D721Med (cell line): ENCODE results near the gene HS3ST2.

Source experiments
- DNase-seq: peaks from one replicate; pipeline ENCODE4 v3.0.0; 2011; ENCODE audit warnings: low spot score; ENCODE audit not compliant: insufficient read length
- FAIRE-seq: peaks from 2 replicates; lab custom pipeline; 2011; peaks lifted over from hg19 to GRCh38; lab: Jason Lieb, UNC
- TF ChIP-seq, protein P1 (sequence below): IDR thresholded peaks from 2 replicates; pipeline ENCODE4 v1.5.1; 2012; ENCODE audit warnings: mild to moderate bottlenecking, control low read depth; ENCODE audit not compliant: insufficient read depth; ENCODE audit errors: missing control alignments

HS3ST2 gene

DNA sequence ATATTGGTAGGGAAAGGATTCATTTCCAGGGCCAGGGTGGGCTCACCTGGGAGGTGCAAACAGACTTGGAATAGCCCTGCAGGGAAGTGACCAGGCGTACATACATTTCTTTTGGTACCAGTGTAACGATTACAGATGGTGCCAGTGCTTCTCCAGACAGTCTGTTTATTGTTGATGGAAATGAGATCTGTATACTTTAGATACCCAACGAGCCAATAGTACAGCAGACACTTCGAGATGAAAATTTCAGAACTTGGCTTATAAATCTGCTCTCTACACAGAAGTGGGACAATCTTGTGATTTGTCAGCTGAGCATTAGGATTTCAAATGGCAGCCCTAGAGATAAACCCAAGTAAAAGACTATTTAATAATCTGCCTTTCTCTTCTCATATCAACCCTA is 57.9 kb downstream of the HS3ST2 start:
- TF ChIP-seq, protein P1, sequence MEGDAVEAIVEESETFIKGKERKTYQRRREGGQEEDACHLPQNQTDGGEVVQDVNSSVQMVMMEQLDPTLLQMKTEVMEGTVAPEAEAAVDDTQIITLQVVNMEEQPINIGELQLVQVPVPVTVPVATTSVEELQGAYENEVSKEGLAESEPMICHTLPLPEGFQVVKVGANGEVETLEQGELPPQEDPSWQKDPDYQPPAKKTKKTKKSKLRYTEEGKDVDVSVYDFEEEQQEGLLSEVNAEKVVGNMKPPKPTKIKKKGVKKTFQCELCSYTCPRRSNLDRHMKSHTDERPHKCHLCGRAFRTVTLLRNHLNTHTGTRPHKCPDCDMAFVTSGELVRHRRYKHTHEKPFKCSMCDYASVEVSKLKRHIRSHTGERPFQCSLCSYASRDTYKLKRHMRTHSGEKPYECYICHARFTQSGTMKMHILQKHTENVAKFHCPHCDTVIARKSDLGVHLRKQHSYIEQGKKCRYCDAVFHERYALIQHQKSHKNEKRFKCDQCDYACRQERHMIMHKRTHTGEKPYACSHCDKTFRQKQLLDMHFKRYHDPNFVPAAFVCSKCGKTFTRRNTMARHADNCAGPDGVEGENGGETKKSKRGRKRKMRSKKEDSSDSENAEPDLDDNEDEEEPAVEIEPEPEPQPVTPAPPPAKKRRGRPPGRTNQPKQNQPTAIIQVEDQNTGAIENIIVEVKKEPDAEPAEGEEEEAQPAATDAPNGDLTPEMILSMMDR = no peak
- DNase-seq (no peak), FAIRE-seq (no peak)

DNA sequence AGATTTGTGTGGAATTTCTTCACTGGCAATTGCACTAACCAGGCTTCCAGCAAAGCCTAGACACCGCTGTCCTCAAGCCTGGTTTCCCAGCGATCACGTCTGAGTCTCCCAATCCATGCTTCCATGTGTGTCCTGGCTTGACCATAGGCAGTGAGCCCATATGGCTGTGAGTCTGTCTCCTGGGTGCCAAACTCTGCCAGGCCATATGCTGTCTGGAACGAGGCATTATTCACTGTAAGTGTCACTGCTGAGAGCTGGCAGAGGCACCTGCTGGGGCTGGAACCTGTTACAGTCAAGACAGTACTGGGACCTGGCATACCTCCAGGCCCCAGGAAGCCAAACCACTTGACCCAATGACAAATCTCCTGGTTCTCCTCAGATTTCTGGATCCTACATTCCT is 60.4 kb downstream of the HS3ST2 start:
- no peak for FAIRE-seq
- no peak for DNase-seq
- TF ChIP-seq, protein P1 = no peak

DNA sequence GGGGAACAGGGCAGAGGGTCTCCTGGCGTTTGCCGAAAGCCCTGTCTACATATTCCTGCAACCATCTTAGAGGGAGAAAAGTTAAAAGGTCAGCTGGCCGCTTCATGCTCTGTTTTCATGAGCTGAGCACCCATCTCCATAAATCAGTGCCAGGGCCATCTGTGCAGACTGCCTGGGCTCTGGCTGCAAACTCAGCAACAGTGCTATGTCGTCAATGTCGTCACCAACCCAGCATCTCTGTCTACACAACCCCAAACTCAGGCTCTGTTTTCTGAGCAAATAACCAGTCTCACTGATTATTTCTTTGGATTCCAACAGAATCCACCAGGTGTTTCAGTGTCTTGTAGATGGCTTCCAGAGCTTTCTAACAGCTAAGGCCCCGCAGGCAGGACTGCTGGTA is 65.0 kb downstream of the HS3ST2 start:
- TF ChIP-seq, protein P1 = no peak
- FAIRE-seq (no peak), DNase-seq (no peak)

DNA sequence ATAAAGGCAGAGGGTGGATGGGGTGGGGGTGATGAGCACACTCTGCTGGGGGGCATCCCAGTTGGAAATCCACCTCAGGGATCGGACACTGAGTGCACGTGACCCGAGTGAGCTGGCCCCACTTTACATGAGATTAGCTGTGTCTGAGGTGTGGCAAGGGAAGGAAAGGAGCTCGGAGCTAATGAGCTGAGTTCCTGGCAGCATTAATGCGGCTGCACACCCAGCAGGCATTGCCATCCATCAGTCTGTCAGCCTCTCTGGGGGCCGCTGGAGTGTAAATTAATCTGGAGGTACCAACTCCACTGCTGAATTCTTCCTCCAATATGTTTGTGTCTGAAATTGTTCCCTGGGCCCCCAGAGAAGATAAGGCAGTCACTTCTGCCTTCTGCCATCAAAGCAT is 65.5 kb downstream of the HS3ST2 start:
- TF ChIP-seq, protein P1 = no peak
- DNase-seq (no peak), FAIRE-seq (no peak)

DNA sequence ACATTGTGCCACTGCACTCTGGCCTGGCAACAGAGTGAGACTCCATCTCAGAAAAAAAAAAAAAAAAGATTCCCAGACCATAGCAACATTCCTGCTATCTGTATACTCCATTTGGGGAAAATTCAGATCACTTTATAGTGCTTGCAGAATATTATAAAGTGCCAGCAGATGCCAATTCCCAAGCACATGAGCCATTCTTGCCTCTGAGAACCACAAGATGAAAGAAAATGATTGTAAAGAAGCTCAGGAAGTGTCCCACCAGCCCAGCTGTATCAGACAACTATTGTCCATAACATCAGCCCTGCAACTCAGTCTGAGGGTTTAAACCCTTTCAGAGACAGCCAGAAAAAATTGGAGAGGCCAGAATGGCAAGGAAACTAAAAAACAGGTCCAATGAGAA is 69.0 kb downstream of the HS3ST2 start:
- no peak for DNase-seq
- TF ChIP-seq, protein P1 = no peak
- no peak for FAIRE-seq

DNA sequence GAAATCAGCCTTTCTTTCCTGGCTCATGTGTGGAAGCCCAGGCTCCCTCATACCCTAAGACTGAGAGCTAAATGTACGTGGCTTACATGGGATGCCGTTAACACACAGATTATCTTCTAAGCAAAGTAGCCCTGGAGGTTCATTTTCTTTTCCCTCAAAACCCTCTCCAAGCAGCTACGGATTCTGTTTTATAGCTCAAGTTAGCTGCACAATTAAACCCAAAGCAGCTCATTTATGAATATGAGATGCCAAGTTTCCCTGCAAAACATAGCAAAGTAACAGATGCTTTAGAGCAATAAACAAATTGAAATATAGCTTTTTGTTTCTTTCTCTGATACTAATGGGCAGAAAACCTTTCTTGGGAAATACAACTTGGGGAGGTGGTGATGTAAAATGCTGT is 72.0 kb downstream of the HS3ST2 start:
- FAIRE-seq (no peak), DNase-seq (no peak)
- TF ChIP-seq, protein P1 = no peak

DNA sequence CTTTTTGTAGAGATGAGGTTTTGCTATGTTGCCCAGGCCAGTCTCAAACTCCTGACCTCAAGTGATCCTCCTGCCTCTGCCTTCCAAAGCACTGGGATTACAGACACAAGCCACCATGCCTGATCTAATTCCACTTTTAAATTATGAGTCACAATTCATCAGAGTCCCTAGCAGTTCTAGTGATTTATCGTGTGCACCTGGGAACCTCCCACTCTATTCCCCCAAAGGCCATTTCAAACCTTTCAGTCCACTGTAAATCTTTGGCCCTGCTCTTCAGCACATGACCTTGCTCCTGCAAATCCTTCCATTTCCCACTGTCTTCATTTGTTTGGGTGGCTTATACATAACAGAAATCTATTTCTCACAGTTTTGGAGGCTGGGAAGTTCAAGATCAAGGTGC is 73.0 kb downstream of the HS3ST2 start:
- TF ChIP-seq, protein P1 = no peak
- no peak for DNase-seq
- FAIRE-seq = no peak
